HL-60 (cell line): Measurements from ENCODE around the gene EYA2.

Experiments
- POLR2AphosphoS5 ChIP-seq: IDR thresholded peaks from 2 replicates; pipeline ENCODE4 v1.6.1; 2012; ENCODE audit warnings: low read depth
- TF ChIP-seq, protein P1 (sequence below): IDR thresholded peaks from one replicate; pipeline ENCODE4 v1.5.1; 2011; ENCODE audit warnings: low read length, control low read depth, inconsistent platforms; ENCODE audit not compliant: insufficient read depth

DNA sequence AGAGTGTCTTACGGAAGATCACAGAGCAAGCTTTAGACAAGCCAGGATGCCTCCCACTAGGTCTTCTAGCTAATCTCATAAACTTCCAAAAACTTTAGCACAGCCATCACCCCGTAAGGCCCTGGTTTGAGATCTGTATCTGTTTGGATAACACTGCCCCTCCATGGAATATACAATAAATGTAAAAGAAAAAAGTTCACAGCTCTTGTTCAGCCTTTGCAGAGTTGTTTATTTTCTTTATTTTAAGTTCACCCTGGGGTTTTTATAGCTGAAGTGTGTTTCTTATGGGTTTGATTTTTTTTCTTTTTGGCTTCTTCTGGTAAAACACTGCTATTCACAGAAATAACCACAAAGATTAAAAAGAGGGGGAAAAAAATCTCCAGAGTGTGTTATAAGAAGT is 125.6 kb downstream of the EYA2 start:
- TF ChIP-seq, protein P1, sequence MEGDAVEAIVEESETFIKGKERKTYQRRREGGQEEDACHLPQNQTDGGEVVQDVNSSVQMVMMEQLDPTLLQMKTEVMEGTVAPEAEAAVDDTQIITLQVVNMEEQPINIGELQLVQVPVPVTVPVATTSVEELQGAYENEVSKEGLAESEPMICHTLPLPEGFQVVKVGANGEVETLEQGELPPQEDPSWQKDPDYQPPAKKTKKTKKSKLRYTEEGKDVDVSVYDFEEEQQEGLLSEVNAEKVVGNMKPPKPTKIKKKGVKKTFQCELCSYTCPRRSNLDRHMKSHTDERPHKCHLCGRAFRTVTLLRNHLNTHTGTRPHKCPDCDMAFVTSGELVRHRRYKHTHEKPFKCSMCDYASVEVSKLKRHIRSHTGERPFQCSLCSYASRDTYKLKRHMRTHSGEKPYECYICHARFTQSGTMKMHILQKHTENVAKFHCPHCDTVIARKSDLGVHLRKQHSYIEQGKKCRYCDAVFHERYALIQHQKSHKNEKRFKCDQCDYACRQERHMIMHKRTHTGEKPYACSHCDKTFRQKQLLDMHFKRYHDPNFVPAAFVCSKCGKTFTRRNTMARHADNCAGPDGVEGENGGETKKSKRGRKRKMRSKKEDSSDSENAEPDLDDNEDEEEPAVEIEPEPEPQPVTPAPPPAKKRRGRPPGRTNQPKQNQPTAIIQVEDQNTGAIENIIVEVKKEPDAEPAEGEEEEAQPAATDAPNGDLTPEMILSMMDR = no peak
- TF ChIP-seq POLR2AphosphoS5 = no peak
